ENCODE measurements around the gene ENPP5. TPM values are rescaled to one million over a fixed set of nuclear protein-coding genes. Genes with fewer than 3 reads are reported as not detected.

The ENPP5 gene
- total and polyA plus RNA-seq, 2 of the 4 experiments (the other 2 are of a cell fraction) = under 0.01 TPM; not detected in 1

- H2AFZ ChIP-seq (replicated peaks; ENCODE audit: low read length, poor library complexity) = no peak overlapping the region
- intact Hi-C loops (cut with micrococcal nuclease) (no loop called here), in situ Hi-C loops (cut with MboI; ENCODE audit: low sequenced_read_pairs) (no loop called here), dilution Hi-C loops (cut with HindIII; ENCODE audit: low sequenced_read_pairs, unreplicated experiment) (no loop called here)
- no peak overlapping the region for H3K4me3 ChIP-seq (ENCODE audit: insufficient read depth, low read depth, low read length)
- H3K9me1 ChIP-seq (ENCODE audit: insufficient read depth, low read length) = no peaks in the 10 kb centered on the region
- no peaks in the 10 kb centered on the region for H3K36me3 ChIP-seq (ENCODE audit: control insufficient read depth, insufficient read depth, low read length)
- CTCF ChIA-PET = no interaction called here
- no peak overlapping the region for H3K9ac ChIP-seq (ENCODE audit: low read depth, low read length)
- no peak overlapping the region for H3K56ac ChIP-seq (ENCODE audit: extremely low read depth, insufficient read depth, low read length)
- POLR2A ChIA-PET (ENCODE audit: unreplicated experiment) = no interaction called here
- H2BK5ac ChIP-seq (ENCODE audit: low read depth, low read length, poor library complexity, severe bottlenecking) = no peak overlapping the region
- H2AK5ac ChIP-seq (ENCODE audit: low read depth, low read length) = no peak overlapping the region
- no peaks in the 10 kb centered on the region for H4K20me1 ChIP-seq (ENCODE audit: insufficient read depth, low read length)
- no peak overlapping the region for H3K4me2 ChIP-seq (ENCODE audit: low read depth, low read length)
- H3K9me3 ChIP-seq (ENCODE audit: control insufficient read depth, insufficient read depth, low read length) = no peaks in the 10 kb centered on the region
- H4K91ac ChIP-seq (ENCODE audit: insufficient read depth, low read depth, low read length) = no peak overlapping the region
- ATAC-seq (ENCODE audit: low read depth) (no peak), DNase-seq (no peak)
- TF ChIP-seq NFE2L2 (IDR thresholded peaks at IDR 0.05; ENCODE audit: low read depth, low read length) (no peak), FOS (IDR thresholded peaks at IDR 0.05; ENCODE audit: low read depth, low read length) (no peak), CEBPB (IDR thresholded peaks at IDR 0.05; ENCODE audit: low read depth, low read length) (no peak), ELK1 (IDR thresholded peaks at IDR 0.05; ENCODE audit: borderline replicate concordance, low read depth, low read length) (no peak), CTCF (conservative IDR thresholded peaks at IDR 0.05; ENCODE audit: low read depth, low read length) (no peak), POLR2A (IDR thresholded peaks at IDR 0.05; ENCODE audit: low read depth, low read length) (no peak)
- H2BK120ac ChIP-seq (ENCODE audit: low read depth, low read length) = no peak overlapping the region
- no peak overlapping the region for H3K4ac ChIP-seq (ENCODE audit: low read depth, low read length)
- H3K18ac ChIP-seq (ENCODE audit: low read depth, low read length) = no peak overlapping the region
- no peak overlapping the region for H2BK20ac ChIP-seq (ENCODE audit: low read depth, low read length)
- no TSS peak for BruUV-seq (replicated peaks)
- no peaks in the 10 kb centered on the region for H3K79me1 ChIP-seq (ENCODE audit: low read depth in 1 of 2, low read length in 2 of 2)
- H4K8ac ChIP-seq (ENCODE audit: low read depth in 2 of 2, low read length in 2 of 2) = no peak overlapping the region
- H3K23ac ChIP-seq (ENCODE audit: low read depth, low read length) = no peak overlapping the region
- no peak overlapping the region for H4K5ac ChIP-seq (ENCODE audit: low read depth, low read length)
- no peak overlapping the region for H2AK9ac ChIP-seq (replicated peaks; ENCODE audit: low read depth, low read length, poor library complexity)
- no peak overlapping the region for H3K14ac ChIP-seq (replicated peaks; ENCODE audit: low read depth, low read length)
- no peak overlapping the region for H3K27ac ChIP-seq (ENCODE audit: insufficient read depth, low read length)
- H3K27me3 ChIP-seq (ENCODE audit: control insufficient read depth, insufficient read depth, low read length) = no peaks in the 10 kb centered on the region
- no peaks in the 10 kb centered on the region for H3K4me1 ChIP-seq (ENCODE audit: control insufficient read depth, insufficient read depth, low read length)
- H2BK15ac ChIP-seq (ENCODE audit: low read depth, low read length) = no peak overlapping the region
These were observed 37.5 kb upstream of the ENPP5 start for GRCh38 chr6:46208303-46208702.
